GM12878 (cell line): ENCODE data around the gene PLPP1. TPM values are rescaled to one million over a fixed set of nuclear protein-coding genes. Genes with fewer than 3 reads are reported as not detected.

Experiments
- ATAC-seq: fragments of 200-7000 bp; cut with Tn5 transposase; 3 replicates; pipeline ENCODE4 v1.9.1; 2020; ENCODE audit warnings: mild to moderate bottlenecking, moderate library complexity
- BruUV-seq: library from RNA; stranded (reverse); fragments of 400-500 nt; replicated peaks from 2 replicates; lab custom pipeline; 2021; lab: Mats Ljungman, UMichigan
- CTCF ChIA-PET: fragments of 300-600 bp; sonication (Branson Sonifier 250); formaldehyde crosslinking; extraction: SDS; loops from one replicate; lab custom pipeline; 2021; ENCODE audit warnings: inconsistent platforms; lab: Yijun Ruan, JAX
- POLR2A ChIA-PET: fragments of 350-600 bp; formaldehyde crosslinking; extraction: SDS; loops from one replicate; lab custom pipeline; 2021; ENCODE audit warnings: inconsistent platforms; lab: Charles Lee
- RAD21 ChIA-PET: fragments of 300-600 bp; sonication (Branson Sonifier 250); formaldehyde crosslinking; loops from one replicate; lab custom pipeline; 2023; ENCODE audit warnings: antibody characterized with exemption; ENCODE audit not compliant: unreplicated experiment; lab: Charles Lee
- SMC1A ChIA-PET: fragments of 300-600 bp; sonication (Branson Sonifier 250); formaldehyde crosslinking; loops from one replicate; lab custom pipeline; 2023; ENCODE audit not compliant: unreplicated experiment, uncharacterized antibody; lab: Charles Lee
- DNase-seq: peaks from one replicate; pipeline ENCODE4 v3.0.0-alpha.2; 2011; ENCODE audit warnings: low read depth, low spot score
- FAIRE-seq: peaks from 3 replicates; lab custom pipeline; 2011; peaks lifted over from hg19 to GRCh38; lab: Jason Lieb, UNC
- H2AFZ ChIP-seq: 2 replicates; pipeline ENCODE4 v1.6.0; 2011; ENCODE audit warnings: low read depth, low read length, control low read depth; ENCODE audit not compliant: control insufficient read depth
- H3K27ac ChIP-seq: 2 replicates; pipeline ENCODE4 v1.5.1; 2011; ENCODE audit warnings: control low read depth; ENCODE audit not compliant: control insufficient read depth, insufficient read depth
- H3K27me3 ChIP-seq, 2 experiments: replicated peaks in 1 of 2; 2 replicates each; pipeline versions ENCODE4 v1.6.0 to v1.6.1; 2011; ENCODE audit warnings: low read length in 1 of 2; ENCODE audit not compliant: control insufficient read depth in 2 of 2, insufficient read depth in 2 of 2
- H3K36me3 ChIP-seq, 2 experiments: 2 replicates each; pipeline ENCODE4 v1.5.1; 2011; ENCODE audit warnings: low read length in 1 of 2; ENCODE audit not compliant: control insufficient read depth in 2 of 2, insufficient read depth in 2 of 2
- H3K4me1 ChIP-seq: 2 replicates; pipeline ENCODE4 v1.6.1; 2011; ENCODE audit warnings: mild to moderate bottlenecking, low read length, moderate library complexity, mixed read lengths; ENCODE audit not compliant: control insufficient read depth, insufficient read depth
- H3K4me2 ChIP-seq: 2 replicates; pipeline ENCODE4 v1.6.0; 2011; ENCODE audit warnings: control low read depth; ENCODE audit not compliant: control insufficient read depth, insufficient read depth
- H3K4me3 ChIP-seq: fragments of 200-600 bp; sonication (generic); 2 replicates; pipeline ENCODE4 v1.5.1; 2016
- H3K79me2 ChIP-seq: 2 replicates; pipeline ENCODE4 v1.6.0; 2011; ENCODE audit warnings: low read length; ENCODE audit not compliant: control insufficient read depth, insufficient read depth
- H3K9ac ChIP-seq: 2 replicates; pipeline ENCODE4 v1.8.0; 2011; ENCODE audit warnings: low read length, control low read depth, mixed read lengths; ENCODE audit not compliant: control insufficient read depth, insufficient read depth
- H3K9me3 ChIP-seq: replicated peaks from 3 replicates; pipeline ENCODE4 v1.5.1; 2011; ENCODE audit warnings: mild to moderate bottlenecking, low read length; ENCODE audit not compliant: control insufficient read depth, insufficient read depth
- H4K20me1 ChIP-seq: 2 replicates; pipeline ENCODE4 v1.6.0; 2011; ENCODE audit not compliant: control insufficient read depth, insufficient read depth
- EGR1 ChIP-seq, 2 experiments: IDR thresholded peaks; 1 replicate in 1 of 2; 2 replicates in 1 of 2; pipeline ENCODE4 v1.6.1; 2011 to 2012; ENCODE audit warnings: low read depth in 2 of 2, low read length in 2 of 2, borderline replicate concordance in 1 of 2, mild to moderate bottlenecking in 1 of 2, moderate library complexity in 1 of 2
- FOS ChIP-seq: IDR thresholded peaks from 3 replicates; pipeline ENCODE4 v1.6.1; 2011; ENCODE audit warnings: borderline replicate concordance; ENCODE audit not compliant: insufficient read length; ENCODE audit errors: extremely low read depth
- HDAC6 ChIP-seq: fragments of 200-600 bp; sonication (generic); IDR thresholded peaks from one replicate; pipeline ENCODE4 v1.8.0; 2017; ENCODE audit warnings: antibody characterized with exemption; ENCODE audit not compliant: unreplicated experiment
- KAT2A ChIP-seq: conservative IDR thresholded peaks from 2 replicates; pipeline ENCODE4 v1.6.1; 2011; ENCODE audit warnings: low read depth, low read length; ENCODE audit not compliant: control insufficient read depth
- WGBS: methylation state at CpG from one replicate; pipeline ENCODE4 v1.1.6; 2016; ENCODE audit warnings: low lambda C conversion rate; ENCODE audit not compliant: insufficient replicate concordance, insufficient coverage; ENCODE audit errors: missing lambda C conversion rate; 5-methylcytosine and 5-hydroxymethylcytosine counted together
- in situ Hi-C: fragments of 300-500 bp; cut with MboI; formaldehyde crosslinking; loops from 9 replicates; pipeline ENCODE4 v1.14.3; 2018; ENCODE audit warnings: mixed read lengths
- intact Hi-C: fragments of 100-400 bp; cut with micrococcal nuclease; formaldehyde crosslinking; loops from one replicate; pipeline ENCODE4 v1.14.2; 2022; ENCODE audit not compliant: unreplicated experiment
- polyA plus RNA-seq, 11 experiments: library from polyadenylated mRNA; depleted of rRNA in 4 of 11; unstranded in 6 of 11; stranded (reverse) in 5 of 11; fragments of >200 nt; fragmentation: Nextera tagmentation in 4 of 11; fragmentation: Illumina TruSeq in 1 of 11; extraction: Ambion mirVana in 4 of 11; extraction: Trizol in 1 of 11; gene quantifications; 1 replicate in 1 of 11; 2 replicates in 10 of 11; pipeline versions ENCODE4 v1.2.1 to v1.2.3, GENCODE V29; 2011 to 2016; ENCODE audit warnings: inconsistent platforms in 2 of 11, missing spikeins in 2 of 11, low read depth in 1 of 11
- total RNA-seq, 4 experiments: library from RNA; depleted of rRNA in 3 of 4; stranded (reverse); fragments of >200 nt in 3 of 4; fragmentation: Illumina TruSeq in 1 of 4; extraction: Trizol in 1 of 4; gene quantifications; 2 replicates each; pipeline versions ENCODE4 v1.2.1 to v1.2.3, GENCODE V29; 2013 to 2021
- TF ChIP-seq, protein P1 (sequence below): fragments of 450-650 bp; formaldehyde crosslinking; IDR thresholded peaks from 2 replicates; pipeline ENCODE4 v1.4.0; 2020; ENCODE audit warnings: mild to moderate bottlenecking, moderate library complexity
- TF ChIP-seq, protein P2 (sequence below): fragments of 450-650 bp; formaldehyde crosslinking; IDR thresholded peaks from 2 replicates; pipeline ENCODE4 v1.4.0; 2022; ENCODE audit warnings: mild to moderate bottlenecking, moderate library complexity

PLPP1 gene
- total and polyA plus RNA-seq, 10 of the 15 experiments (the other 5 are each of a cell fraction or from before 2014, with no cell fraction given) = 3.0 to 11.3 (median 8.1) TPM

DNA sequence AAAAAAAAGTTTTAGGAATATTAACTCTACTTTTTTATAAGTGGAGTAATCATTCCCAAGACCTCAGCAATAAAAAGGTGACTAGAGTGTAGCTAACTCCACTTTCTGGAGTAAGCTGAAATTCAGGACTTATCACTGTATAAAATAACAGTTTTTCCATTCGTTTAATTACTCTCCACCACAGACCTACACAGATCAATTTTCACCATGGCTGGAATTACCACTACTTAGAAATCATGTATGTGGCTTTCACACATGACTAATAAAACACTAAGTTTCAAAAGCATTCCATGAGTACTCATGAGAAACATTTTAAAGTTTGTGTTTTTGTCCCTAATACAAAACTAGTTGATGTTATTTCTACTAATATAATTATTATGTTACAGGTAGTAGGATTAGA, 9.9 kb downstream of the PLPP1 start:
- ATAC-seq = no peak
- H3K27ac ChIP-seq = no peak overlapping the region
- POLR2A ChIA-PET = no interaction called here
- no peak overlapping the region for H2AFZ ChIP-seq
- BruUV-seq = no TSS peak
- no peak overlapping the region for H3K9ac ChIP-seq
- intact Hi-C loops (no loop called here), in situ Hi-C loops (no loop called here)
- no peak for DNase-seq
- H3K4me2 ChIP-seq = no peak overlapping the region
- no peaks in the 10 kb centered on the region for H3K9me3 ChIP-seq
- FAIRE-seq = no peak
- no peaks in the 10 kb centered on the region for H3K79me2 ChIP-seq
- no peak overlapping the region for H3K4me3 ChIP-seq
- CTCF ChIA-PET = no interaction called here
- SMC1A ChIA-PET = interaction anchor here (1.7 kb wide), 1 partner anchor 15 kb away, joined by 4 read pairs; no protein-coding TSS in a partner anchor
- H3K27me3 ChIP-seq = no peaks in the 10 kb centered on the region
- H3K4me1 ChIP-seq = no peaks in the 10 kb centered on the region
- RAD21 ChIA-PET = no interaction called here
- no peaks in the 10 kb centered on the region for H3K36me3 ChIP-seq
- 60% methylated on average over 1 of the region's 1 CpG for WGBS
- H4K20me1 ChIP-seq = no peaks in the 10 kb centered on the region
- TF ChIP-seq, protein P1, sequence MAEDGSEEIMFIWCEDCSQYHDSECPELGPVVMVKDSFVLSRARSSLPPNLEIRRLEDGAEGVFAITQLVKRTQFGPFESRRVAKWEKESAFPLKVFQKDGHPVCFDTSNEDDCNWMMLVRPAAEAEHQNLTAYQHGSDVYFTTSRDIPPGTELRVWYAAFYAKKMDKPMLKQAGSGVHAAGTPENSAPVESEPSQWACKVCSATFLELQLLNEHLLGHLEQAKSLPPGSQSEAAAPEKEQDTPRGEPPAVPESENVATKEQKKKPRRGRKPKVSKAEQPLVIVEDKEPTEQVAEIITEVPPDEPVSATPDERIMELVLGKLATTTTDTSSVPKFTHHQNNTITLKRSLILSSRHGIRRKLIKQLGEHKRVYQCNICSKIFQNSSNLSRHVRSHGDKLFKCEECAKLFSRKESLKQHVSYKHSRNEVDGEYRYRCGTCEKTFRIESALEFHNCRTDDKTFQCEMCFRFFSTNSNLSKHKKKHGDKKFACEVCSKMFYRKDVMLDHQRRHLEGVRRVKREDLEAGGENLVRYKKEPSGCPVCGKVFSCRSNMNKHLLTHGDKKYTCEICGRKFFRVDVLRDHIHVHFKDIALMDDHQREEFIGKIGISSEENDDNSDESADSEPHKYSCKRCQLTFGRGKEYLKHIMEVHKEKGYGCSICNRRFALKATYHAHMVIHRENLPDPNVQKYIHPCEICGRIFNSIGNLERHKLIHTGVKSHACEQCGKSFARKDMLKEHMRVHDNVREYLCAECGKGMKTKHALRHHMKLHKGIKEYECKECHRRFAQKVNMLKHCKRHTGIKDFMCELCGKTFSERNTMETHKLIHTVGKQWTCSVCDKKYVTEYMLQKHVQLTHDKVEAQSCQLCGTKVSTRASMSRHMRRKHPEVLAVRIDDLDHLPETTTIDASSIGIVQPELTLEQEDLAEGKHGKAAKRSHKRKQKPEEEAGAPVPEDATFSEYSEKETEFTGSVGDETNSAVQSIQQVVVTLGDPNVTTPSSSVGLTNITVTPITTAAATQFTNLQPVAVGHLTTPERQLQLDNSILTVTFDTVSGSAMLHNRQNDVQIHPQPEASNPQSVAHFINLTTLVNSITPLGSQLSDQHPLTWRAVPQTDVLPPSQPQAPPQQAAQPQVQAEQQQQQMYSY (CRISPR knock-in tag) = no peak
- TF ChIP-seq, protein P2, sequence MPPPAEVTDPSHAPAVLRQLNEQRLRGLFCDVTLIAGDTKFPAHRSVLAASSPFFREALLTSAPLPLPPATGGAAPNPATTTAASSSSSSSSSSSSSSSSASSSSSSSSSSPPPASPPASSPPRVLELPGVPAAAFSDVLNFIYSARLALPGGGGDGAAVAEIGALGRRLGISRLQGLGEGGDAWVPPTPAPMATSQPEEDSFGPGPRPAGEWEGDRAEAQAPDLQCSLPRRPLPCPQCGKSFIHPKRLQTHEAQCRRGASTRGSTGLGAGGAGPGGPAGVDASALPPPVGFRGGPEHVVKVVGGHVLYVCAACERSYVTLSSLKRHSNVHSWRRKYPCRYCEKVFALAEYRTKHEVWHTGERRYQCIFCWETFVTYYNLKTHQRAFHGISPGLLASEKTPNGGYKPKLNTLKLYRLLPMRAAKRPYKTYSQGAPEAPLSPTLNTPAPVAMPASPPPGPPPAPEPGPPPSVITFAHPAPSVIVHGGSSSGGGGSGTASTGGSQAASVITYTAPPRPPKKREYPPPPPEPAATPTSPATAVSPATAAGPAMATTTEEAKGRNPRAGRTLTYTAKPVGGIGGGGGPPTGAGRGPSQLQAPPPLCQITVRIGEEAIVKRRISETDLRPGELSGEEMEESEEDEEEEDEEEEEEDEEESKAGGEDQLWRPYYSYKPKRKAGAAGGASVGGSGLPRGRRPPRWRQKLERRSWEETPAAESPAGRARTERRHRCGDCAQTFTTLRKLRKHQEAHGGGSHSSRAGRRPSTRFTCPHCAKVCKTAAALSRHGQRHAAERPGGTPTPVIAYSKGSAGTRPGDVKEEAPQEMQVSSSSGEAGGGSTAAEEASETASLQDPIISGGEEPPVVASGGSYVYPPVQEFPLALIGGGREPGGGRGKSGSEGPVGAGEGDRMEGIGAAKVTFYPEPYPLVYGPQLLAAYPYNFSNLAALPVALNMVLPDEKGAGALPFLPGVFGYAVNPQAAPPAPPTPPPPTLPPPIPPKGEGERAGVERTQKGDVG = no peak
- TF ChIP-seq EGR1 (IDR thresholded peaks at IDR 0.05; ENCODE audit: borderline replicate concordance in 1 of 2, low read depth in 2 of 2, low read length in 2 of 2) (no peak), FOS (no peak), HDAC6 (no peak), KAT2A (no peak)
- TF ChIP-seq, all 136 proteins: peak for 0
